Natural killer cell (primary cell): ENCODE results near the gene CYSRT1. TPM values are rescaled to one million over a fixed set of nuclear protein-coding genes. Genes with fewer than 3 reads are reported as not detected.

Source experiments
- ATAC-seq, 3 donors: fragments of 150-1000 bp in 2 of 3; fragments of 200-7000 bp in 1 of 3; cut with Tn5 transposase; 1 replicate in 1 of 3; 2 replicates in 2 of 3; pipeline ENCODE4 v1.10.0; 2021; ENCODE audit warnings: mild to moderate bottlenecking in 2 of 3, moderate library complexity in 2 of 3
- DNase-seq, 2 donors: peaks; one replicate each; pipeline versions ENCODE4 v3.0.0 to v3.0.0-alpha.2; 2013 to 2021; ENCODE audit warnings: mixed read lengths in 1 of 2
- H3K27ac ChIP-seq: one replicate; pipeline ENCODE4 v1.5.1; 2013; ENCODE audit warnings: mild to moderate bottlenecking, low read length
- H3K27me3 ChIP-seq: one replicate; pipeline ENCODE4 v1.6.1; 2013; ENCODE audit warnings: low read length; ENCODE audit not compliant: control insufficient read depth, insufficient read depth
- H3K36me3 ChIP-seq: one replicate; pipeline ENCODE4 v1.6.1; 2013; ENCODE audit warnings: low read length; ENCODE audit not compliant: control insufficient read depth, insufficient read depth
- H3K4me1 ChIP-seq: one replicate; pipeline ENCODE4 v1.6.1; 2013; ENCODE audit warnings: low read length; ENCODE audit not compliant: control insufficient read depth, insufficient read depth
- H3K4me3 ChIP-seq: one replicate; pipeline ENCODE4 v1.5.1; 2013; ENCODE audit warnings: low read length
- H3K9me3 ChIP-seq: one replicate; pipeline ENCODE4 v1.6.1; 2013; ENCODE audit warnings: low read length; ENCODE audit not compliant: control insufficient read depth, insufficient read depth
- H3K27ac Mint-ChIP-seq, 2 donors: one replicate each; pipeline ENCODE4 v1.8.0; 2022; ENCODE audit warnings: mild to moderate bottlenecking in 2 of 2, mixed read lengths in 2 of 2, moderate library complexity in 1 of 2
- H3K27me3 Mint-ChIP-seq, 2 donors: one replicate each; pipeline ENCODE4 v1.8.0; 2022; ENCODE audit warnings: low read depth in 2 of 2, mixed read lengths in 2 of 2
- H3K36me3 Mint-ChIP-seq: one replicate; pipeline ENCODE4 v1.8.0; 2022; ENCODE audit warnings: mixed read lengths
- H3K4me1 Mint-ChIP-seq, 2 donors: one replicate each; pipeline ENCODE4 v1.8.0; 2022; ENCODE audit warnings: mixed read lengths in 2 of 2
- H3K4me3 Mint-ChIP-seq: one replicate; pipeline ENCODE4 v1.8.0; 2022; ENCODE audit warnings: mild to moderate bottlenecking, moderate library complexity, mixed read lengths
- H3K9me3 Mint-ChIP-seq, 2 donors: one replicate each; pipeline ENCODE4 v1.8.0; 2022; ENCODE audit warnings: mixed read lengths in 2 of 2
- WGBS: methylation state at CpG from one replicate; pipeline ENCODE4 v1.1.7; 2013; ENCODE audit warnings: missing lambda C conversion rate; ENCODE audit not compliant: insufficient coverage; 5-methylcytosine and 5-hydroxymethylcytosine counted together
- intact Hi-C: fragments of 100-400 bp; cut with micrococcal nuclease; formaldehyde crosslinking; loops from one replicate; pipeline ENCODE4 v1.14.2; 2022
- total RNA-seq, 4 donors: library from RNA; stranded (reverse); fragments of 120-200 nt in 1 of 4; gene quantifications; one replicate each; pipeline versions ENCODE4 v1.2.3 to v1.2.4, GENCODE V29; 2013 to 2022
- TF ChIP-seq, protein P1 (sequence below): fragments of 200-600 bp; IDR thresholded peaks from one replicate; pipeline ENCODE4 v1.8.0; 2022; ENCODE audit warnings: antibody characterized with exemption

Gene CYSRT1
- total RNA-seq, 3 donors from 2014 or later (not counting 1 experiment from before 2014, with no cell fraction given): 0.38 TPM; not detected in 2

DNA sequence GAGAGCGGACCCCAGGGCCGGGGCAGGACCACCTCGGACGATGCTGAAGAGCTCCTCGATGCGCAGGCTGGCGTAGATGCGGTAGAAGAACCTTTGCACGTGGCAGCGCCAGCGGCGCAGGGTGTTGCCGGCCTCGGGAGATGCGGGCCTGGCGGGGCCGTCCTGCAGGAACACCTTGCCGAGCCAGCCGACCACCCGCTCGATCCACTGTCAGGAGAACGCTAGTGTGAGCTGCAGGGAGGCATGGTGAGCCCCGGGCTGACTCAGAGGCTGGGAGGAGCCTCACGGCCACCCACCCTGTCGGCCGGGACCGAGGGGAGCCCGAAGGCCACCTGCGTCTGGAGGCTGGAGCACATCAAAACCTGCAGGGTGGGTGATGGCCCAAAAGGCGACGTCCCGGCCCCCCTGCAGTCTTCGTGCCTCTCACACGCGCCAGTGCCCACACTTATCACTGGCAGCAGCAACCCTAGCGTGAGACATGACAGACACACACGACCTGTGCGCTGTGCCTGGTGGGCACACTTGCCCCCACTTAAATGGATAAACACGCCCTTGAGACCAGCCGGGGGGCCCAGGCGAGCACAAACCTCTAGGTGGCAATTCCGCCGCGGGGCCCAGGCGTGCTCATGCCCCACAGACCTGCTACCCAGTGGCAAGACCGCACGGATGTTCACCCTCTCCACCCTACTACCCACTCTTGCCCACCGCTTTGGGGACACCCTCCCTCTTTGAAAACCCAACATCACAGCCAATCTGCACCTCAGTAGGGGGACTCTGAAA lies 39.9 kb upstream of the CYSRT1 start:
- Histone ChIP-seq H3K27ac (no peak overlapping the region), H3K36me3 (peaks cover 53% of the 10 kb centered on the region), H3K4me1 (peaks cover 41% of the 10 kb centered on the region), H3K27me3 (no peaks in the 10 kb centered on the region), H3K4me3 (no peak overlapping the region), H3K9me3 (no peaks in the 10 kb centered on the region)
- Mint-ChIP-seq H3K36me3 (no peaks in the 10 kb centered on the region), H3K4me3 (no peak overlapping the region), H3K9me3 (no peaks in the 10 kb centered on the region), H3K4me1 (peaks cover 20 to 36% of the 10 kb centered on the region in 2 donors), H3K27me3 (no peaks in the 10 kb centered on the region), H3K27ac (no peak overlapping the region)
- no peak for DNase-seq
- no peak for ATAC-seq
- intact Hi-C loops: no loop called here
- TF ChIP-seq, protein P1, sequence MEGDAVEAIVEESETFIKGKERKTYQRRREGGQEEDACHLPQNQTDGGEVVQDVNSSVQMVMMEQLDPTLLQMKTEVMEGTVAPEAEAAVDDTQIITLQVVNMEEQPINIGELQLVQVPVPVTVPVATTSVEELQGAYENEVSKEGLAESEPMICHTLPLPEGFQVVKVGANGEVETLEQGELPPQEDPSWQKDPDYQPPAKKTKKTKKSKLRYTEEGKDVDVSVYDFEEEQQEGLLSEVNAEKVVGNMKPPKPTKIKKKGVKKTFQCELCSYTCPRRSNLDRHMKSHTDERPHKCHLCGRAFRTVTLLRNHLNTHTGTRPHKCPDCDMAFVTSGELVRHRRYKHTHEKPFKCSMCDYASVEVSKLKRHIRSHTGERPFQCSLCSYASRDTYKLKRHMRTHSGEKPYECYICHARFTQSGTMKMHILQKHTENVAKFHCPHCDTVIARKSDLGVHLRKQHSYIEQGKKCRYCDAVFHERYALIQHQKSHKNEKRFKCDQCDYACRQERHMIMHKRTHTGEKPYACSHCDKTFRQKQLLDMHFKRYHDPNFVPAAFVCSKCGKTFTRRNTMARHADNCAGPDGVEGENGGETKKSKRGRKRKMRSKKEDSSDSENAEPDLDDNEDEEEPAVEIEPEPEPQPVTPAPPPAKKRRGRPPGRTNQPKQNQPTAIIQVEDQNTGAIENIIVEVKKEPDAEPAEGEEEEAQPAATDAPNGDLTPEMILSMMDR: no peak
- 95% methylated on average over 48 of the region's 48 CpGs for WGBS

DNA sequence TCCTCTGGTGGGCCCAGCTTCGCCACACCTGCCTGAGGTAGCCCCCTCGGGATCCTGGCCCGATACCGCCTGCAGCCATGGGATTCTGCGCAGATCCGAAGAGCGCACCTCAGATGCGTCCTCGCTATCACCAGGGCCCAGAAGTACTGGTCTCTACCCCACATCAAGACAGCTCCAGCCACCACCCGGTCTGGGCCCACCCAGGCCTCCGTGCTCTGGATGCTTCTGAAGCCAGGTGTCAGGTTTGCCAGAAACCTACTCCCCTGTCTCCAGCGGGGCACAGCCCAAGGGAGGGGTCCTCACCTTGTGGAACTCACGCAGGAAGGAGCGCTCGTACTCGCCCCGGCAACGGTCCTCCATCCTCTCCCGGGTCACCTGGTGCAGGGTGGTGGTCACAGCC lies 39.1 kb upstream of the CYSRT1 start:
- Mint-ChIP-seq H3K4me3 (no peak overlapping the region), H3K27me3 (no peaks in the 10 kb centered on the region), H3K27ac (no peak overlapping the region), H3K4me1 (peaks cover 20 to 42% of the 10 kb centered on the region in 2 donors), H3K9me3 (no peaks in the 10 kb centered on the region), H3K36me3 (no peaks in the 10 kb centered on the region)
- Histone ChIP-seq H3K36me3 (peaks cover 56% of the 10 kb centered on the region), H3K27me3 (no peaks in the 10 kb centered on the region), H3K9me3 (no peaks in the 10 kb centered on the region), H3K4me3 (no peak overlapping the region), H3K27ac (no peak overlapping the region), H3K4me1 (peaks cover 43% of the 10 kb centered on the region)
- ATAC-seq: no peak
- intact Hi-C loops: no loop called here
- no peak for DNase-seq
- 97% methylated on average over 19 of the region's 19 CpGs for WGBS
- TF ChIP-seq, protein P1: no peak

DNA sequence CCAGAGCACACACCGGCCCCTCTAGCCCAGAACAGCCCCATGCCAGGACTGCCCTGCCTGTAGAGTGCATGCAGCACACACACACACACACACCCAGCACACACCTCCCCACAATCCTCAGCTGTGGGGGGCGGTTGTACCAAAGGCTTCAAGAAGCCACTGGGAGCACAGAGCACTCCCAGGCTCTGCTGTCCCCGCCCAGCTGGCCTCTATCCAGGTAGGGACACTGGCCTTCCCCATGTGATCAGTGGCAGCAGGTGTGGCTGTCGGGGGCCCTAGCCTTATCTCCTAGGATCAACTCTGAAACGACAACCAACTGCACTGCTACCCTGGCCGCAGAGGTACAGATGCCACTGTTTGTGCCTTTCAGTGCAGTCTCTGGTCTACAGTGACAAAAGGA lies 38.6 kb upstream of the CYSRT1 start:
- H3K4me3 ChIP-seq: no peak overlapping the region
- TF ChIP-seq, protein P1: no peak
- no peaks in the 10 kb centered on the region for H3K27me3 ChIP-seq
- WGBS: 93% methylated on average over 6 of the region's 6 CpGs
- no peaks in the 10 kb centered on the region for H3K27me3 Mint-ChIP-seq
- no peaks in the 10 kb centered on the region for H3K36me3 Mint-ChIP-seq
- peaks cover 20 to 44% of the 10 kb centered on the region in 2 donors for H3K4me1 Mint-ChIP-seq
- H3K9me3 ChIP-seq: no peaks in the 10 kb centered on the region
- no peak overlapping the region for H3K27ac Mint-ChIP-seq
- H3K36me3 ChIP-seq: peaks cover 57% of the 10 kb centered on the region
- intact Hi-C loops: no loop called here
- H3K9me3 Mint-ChIP-seq: no peaks in the 10 kb centered on the region
- peaks cover 43% of the 10 kb centered on the region for H3K4me1 ChIP-seq
- H3K4me3 Mint-ChIP-seq: no peak overlapping the region
- ATAC-seq: no peak
- H3K27ac ChIP-seq: no peak overlapping the region
- no peak for DNase-seq

DNA sequence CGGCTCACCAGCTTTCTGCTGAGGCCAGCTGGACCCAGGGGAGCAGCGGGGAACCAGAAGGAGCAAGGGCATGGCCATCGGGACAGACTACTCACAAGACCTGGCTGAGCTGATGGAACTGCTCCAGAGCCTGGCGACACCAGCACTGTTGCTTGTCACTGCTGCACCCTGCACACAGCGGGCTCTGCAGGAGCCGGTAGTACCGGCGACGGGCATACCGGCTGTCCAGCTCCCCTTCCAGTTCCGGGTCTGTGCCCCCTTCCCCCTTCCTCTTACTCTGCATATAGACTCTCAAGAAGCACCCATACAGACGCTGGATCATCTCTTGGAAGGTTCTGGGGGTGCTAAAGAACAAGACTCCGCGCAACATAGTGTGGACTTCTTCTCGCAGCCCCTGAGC lies 37.6 kb upstream of the CYSRT1 start:
- TF ChIP-seq, protein P1: no peak
- H3K36me3 ChIP-seq: peaks cover 50% of the 10 kb centered on the region
- Mint-ChIP-seq H3K4me3 (peak overlapping the region; percentile 96), H3K27ac (peak overlapping the region; percentile 91 to 97), H3K36me3 (no peaks in the 10 kb centered on the region), H3K27me3 (no peaks in the 10 kb centered on the region), H3K4me1 (peaks cover 20 to 44% of the 10 kb centered on the region in 2 donors), H3K9me3 (no peaks in the 10 kb centered on the region)
- intact Hi-C loops: no loop called here
- no peak for DNase-seq
- H3K27ac ChIP-seq: no peak overlapping the region
- WGBS: 88% methylated on average over 15 of the region's 15 CpGs
- H3K9me3 ChIP-seq: no peaks in the 10 kb centered on the region
- no peaks in the 10 kb centered on the region for H3K27me3 ChIP-seq
- ATAC-seq: no peak
- H3K4me3 ChIP-seq: peak overlapping the region; percentile 81
- peaks cover 43% of the 10 kb centered on the region for H3K4me1 ChIP-seq
